Neural cell (in vitro differentiated cells): ENCODE results near the gene CPE. TPM values are rescaled to one million over a fixed set of nuclear protein-coding genes. Genes with fewer than 3 reads are reported as not detected.

Experiments
- H2AFZ ChIP-seq: fragments of 200-600, 300-800 bp; sonication (generic), shearing (Covaris generic); 2 replicates; pipeline ENCODE4 v1.6.0; 2014; ENCODE audit warnings: low read depth, mild to moderate bottlenecking, antibody characterized with exemption, low read length, moderate library complexity
- H3F3A ChIP-seq: fragments of 200-600 bp; shearing (Covaris generic); 2 replicates; pipeline ENCODE4 v1.6.1; 2016; ENCODE audit warnings: mild to moderate bottlenecking, moderate library complexity, mixed read lengths, antibody characterized with exemption, low read length; ENCODE audit not compliant: insufficient read depth, poor library complexity, severe bottlenecking
- H3K27ac ChIP-seq: fragments of 200-600, 300-800 bp; sonication (generic), shearing (Covaris generic); 2 replicates; pipeline ENCODE4 v1.5.1; 2014; ENCODE audit warnings: mild to moderate bottlenecking, low read length, moderate library complexity
- H3K27me3 ChIP-seq: fragments of 300-800, 200-600 bp; sonication (generic), shearing (Covaris generic); 2 replicates; pipeline ENCODE4 v1.6.0; 2014; ENCODE audit warnings: mild to moderate bottlenecking, low read depth, low read length, moderate library complexity; ENCODE audit not compliant: insufficient read depth
- H3K36me3 ChIP-seq: fragments of 300-800, 200-600 bp; sonication (generic), shearing (Covaris generic); 2 replicates; pipeline ENCODE4 v1.5.1; 2014; ENCODE audit warnings: mild to moderate bottlenecking, antibody characterized with exemption, low read length, moderate library complexity; ENCODE audit not compliant: insufficient read depth
- H3K4me2 ChIP-seq: fragments of 300-800, 200-600 bp; sonication (generic), shearing (Covaris generic); 2 replicates; pipeline ENCODE4 v1.6.0; 2014; ENCODE audit warnings: mild to moderate bottlenecking, low read length
- H3K4me3 ChIP-seq: fragments of 300-800, 200-600 bp; sonication (generic), shearing (Covaris generic); 2 replicates; pipeline ENCODE4 v1.5.1; 2014; ENCODE audit warnings: mild to moderate bottlenecking, low read length, moderate library complexity
- H3K79me2 ChIP-seq: fragments of 200-600 bp; shearing (Covaris generic); replicated peaks from 2 replicates; pipeline ENCODE4 v1.6.0; 2014; ENCODE audit warnings: mild to moderate bottlenecking, low read length, moderate library complexity; ENCODE audit not compliant: insufficient read depth
- H3K9ac ChIP-seq: fragments of 300-800, 200-600 bp; sonication (generic), shearing (Covaris generic); 2 replicates; pipeline ENCODE4 v1.6.1; 2016; ENCODE audit warnings: mild to moderate bottlenecking, low read length, mixed read lengths
- H3K9me2 ChIP-seq: fragments of 200-600 bp; shearing (Covaris generic); 2 replicates; pipeline ENCODE4 v1.6.1; 2016; ENCODE audit warnings: mild to moderate bottlenecking, low read length, mixed read lengths; ENCODE audit not compliant: insufficient read depth
- H3K9me3 ChIP-seq: fragments of 200-600, 300-800 bp; sonication (generic), shearing (Covaris generic); 2 replicates; pipeline ENCODE4 v1.6.1; 2016; ENCODE audit warnings: mild to moderate bottlenecking, mixed run types, low read length, moderate library complexity, mixed read lengths
- H4K20me1 ChIP-seq: fragments of 200-600 bp; shearing (Covaris generic); 2 replicates; pipeline ENCODE4 v1.6.1; 2016; ENCODE audit warnings: mild to moderate bottlenecking, mixed run types; ENCODE audit not compliant: insufficient read depth
- EP300 ChIP-seq: fragments of 450-650 bp; conservative IDR thresholded peaks from 2 replicates; pipeline ENCODE4 v1.6.1; 2014; ENCODE audit warnings: antibody characterized with exemption, mild to moderate bottlenecking, moderate library complexity; ENCODE audit not compliant: poor library complexity, severe bottlenecking
- EZH2 ChIP-seq: fragments of 200-600, 300-800 bp; shearing (Covaris generic), sonication (generic); IDR thresholded peaks from 2 replicates; pipeline ENCODE4 v1.6.1; 2014; ENCODE audit warnings: antibody characterized with exemption, low read length, borderline replicate concordance, mild to moderate bottlenecking; ENCODE audit not compliant: insufficient read depth, poor library complexity, severe bottlenecking
- MXI1 ChIP-seq: fragments of 450-650 bp; conservative IDR thresholded peaks from 2 replicates; pipeline ENCODE4 v1.6.1; 2014; ENCODE audit warnings: antibody characterized with exemption, mild to moderate bottlenecking; ENCODE audit not compliant: poor library complexity, severe bottlenecking
- POLR2AphosphoS5 ChIP-seq: IDR thresholded peaks from 2 replicates; pipeline ENCODE4 v1.6.1; 2012
- SMC3 ChIP-seq: fragments of 450-650 bp; conservative IDR thresholded peaks from 2 replicates; pipeline ENCODE4 v1.6.1; 2014; ENCODE audit warnings: antibody characterized with exemption, mild to moderate bottlenecking, moderate library complexity; ENCODE audit not compliant: poor library complexity
- TAF1 ChIP-seq: IDR thresholded peaks from 2 replicates; pipeline ENCODE4 v1.6.1; 2012; ENCODE audit warnings: low read depth
- polyA plus RNA-seq: library from polyadenylated mRNA; depleted of rRNA; stranded (reverse); fragments of >200 nt; gene quantifications from 2 replicates; pipeline ENCODE4 v1.2.3, GENCODE V29; 2014
- TF ChIP-seq, protein P1 (sequence below): IDR thresholded peaks from 2 replicates; pipeline ENCODE4 v1.6.1; 2012; ENCODE audit warnings: borderline replicate concordance
- TF ChIP-seq, protein P2 (sequence below): fragments of 450-650 bp; IDR thresholded peaks from 2 replicates; pipeline ENCODE4 v1.5.1; 2014; ENCODE audit warnings: antibody characterized with exemption, mild to moderate bottlenecking, moderate library complexity; ENCODE audit not compliant: poor library complexity, severe bottlenecking

CPE gene
- polyA plus RNA-seq, 1 donor from 2014 or later: 678 TPM

DNA sequence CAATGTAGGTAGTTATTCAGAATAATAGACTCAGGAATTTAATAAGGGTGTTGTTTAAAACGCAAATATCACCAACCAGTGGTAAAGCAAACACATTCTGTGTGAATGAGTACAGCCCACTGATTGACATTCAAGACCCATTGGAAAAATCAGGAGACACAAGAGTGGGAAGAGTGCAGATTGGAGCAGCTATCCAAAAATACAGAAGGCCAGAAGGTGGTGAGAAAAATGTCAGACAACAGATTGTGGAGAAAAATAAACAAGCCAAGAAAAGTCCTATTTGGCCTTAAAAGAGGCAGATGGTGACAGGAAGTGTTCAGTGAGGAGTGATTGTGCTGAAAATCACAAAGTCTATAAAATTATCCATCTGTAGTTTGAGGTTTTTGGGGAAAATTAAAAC lies 39.3 kb downstream of the CPE start:
- Histone ChIP-seq H3K36me3 (peaks cover 2% of the 10 kb centered on the region), H3K27me3 (no peaks in the 10 kb centered on the region), H4K20me1 (no peaks in the 10 kb centered on the region), H2AFZ (no peak overlapping the region), H3K27ac (no peak overlapping the region), H3K9me2 (no peaks in the 10 kb centered on the region), H3K9ac (no peak overlapping the region), H3K4me2 (no peak overlapping the region), H3K79me2 (peaks cover 5% of the 10 kb centered on the region), H3F3A (no peaks in the 10 kb centered on the region), H3K4me3 (no peak overlapping the region), H3K9me3 (no peaks in the 10 kb centered on the region)
- TF ChIP-seq SMC3 (no peak), EZH2 (no peak), POLR2AphosphoS5 (no peak), EP300 (no peak), MXI1 (no peak), TAF1 (no peak)
- TF ChIP-seq, protein P1, sequence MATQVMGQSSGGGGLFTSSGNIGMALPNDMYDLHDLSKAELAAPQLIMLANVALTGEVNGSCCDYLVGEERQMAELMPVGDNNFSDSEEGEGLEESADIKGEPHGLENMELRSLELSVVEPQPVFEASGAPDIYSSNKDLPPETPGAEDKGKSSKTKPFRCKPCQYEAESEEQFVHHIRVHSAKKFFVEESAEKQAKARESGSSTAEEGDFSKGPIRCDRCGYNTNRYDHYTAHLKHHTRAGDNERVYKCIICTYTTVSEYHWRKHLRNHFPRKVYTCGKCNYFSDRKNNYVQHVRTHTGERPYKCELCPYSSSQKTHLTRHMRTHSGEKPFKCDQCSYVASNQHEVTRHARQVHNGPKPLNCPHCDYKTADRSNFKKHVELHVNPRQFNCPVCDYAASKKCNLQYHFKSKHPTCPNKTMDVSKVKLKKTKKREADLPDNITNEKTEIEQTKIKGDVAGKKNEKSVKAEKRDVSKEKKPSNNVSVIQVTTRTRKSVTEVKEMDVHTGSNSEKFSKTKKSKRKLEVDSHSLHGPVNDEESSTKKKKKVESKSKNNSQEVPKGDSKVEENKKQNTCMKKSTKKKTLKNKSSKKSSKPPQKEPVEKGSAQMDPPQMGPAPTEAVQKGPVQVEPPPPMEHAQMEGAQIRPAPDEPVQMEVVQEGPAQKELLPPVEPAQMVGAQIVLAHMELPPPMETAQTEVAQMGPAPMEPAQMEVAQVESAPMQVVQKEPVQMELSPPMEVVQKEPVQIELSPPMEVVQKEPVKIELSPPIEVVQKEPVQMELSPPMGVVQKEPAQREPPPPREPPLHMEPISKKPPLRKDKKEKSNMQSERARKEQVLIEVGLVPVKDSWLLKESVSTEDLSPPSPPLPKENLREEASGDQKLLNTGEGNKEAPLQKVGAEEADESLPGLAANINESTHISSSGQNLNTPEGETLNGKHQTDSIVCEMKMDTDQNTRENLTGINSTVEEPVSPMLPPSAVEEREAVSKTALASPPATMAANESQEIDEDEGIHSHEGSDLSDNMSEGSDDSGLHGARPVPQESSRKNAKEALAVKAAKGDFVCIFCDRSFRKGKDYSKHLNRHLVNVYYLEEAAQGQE: no peak
- TF ChIP-seq, protein P2, sequence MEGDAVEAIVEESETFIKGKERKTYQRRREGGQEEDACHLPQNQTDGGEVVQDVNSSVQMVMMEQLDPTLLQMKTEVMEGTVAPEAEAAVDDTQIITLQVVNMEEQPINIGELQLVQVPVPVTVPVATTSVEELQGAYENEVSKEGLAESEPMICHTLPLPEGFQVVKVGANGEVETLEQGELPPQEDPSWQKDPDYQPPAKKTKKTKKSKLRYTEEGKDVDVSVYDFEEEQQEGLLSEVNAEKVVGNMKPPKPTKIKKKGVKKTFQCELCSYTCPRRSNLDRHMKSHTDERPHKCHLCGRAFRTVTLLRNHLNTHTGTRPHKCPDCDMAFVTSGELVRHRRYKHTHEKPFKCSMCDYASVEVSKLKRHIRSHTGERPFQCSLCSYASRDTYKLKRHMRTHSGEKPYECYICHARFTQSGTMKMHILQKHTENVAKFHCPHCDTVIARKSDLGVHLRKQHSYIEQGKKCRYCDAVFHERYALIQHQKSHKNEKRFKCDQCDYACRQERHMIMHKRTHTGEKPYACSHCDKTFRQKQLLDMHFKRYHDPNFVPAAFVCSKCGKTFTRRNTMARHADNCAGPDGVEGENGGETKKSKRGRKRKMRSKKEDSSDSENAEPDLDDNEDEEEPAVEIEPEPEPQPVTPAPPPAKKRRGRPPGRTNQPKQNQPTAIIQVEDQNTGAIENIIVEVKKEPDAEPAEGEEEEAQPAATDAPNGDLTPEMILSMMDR: no peak

DNA sequence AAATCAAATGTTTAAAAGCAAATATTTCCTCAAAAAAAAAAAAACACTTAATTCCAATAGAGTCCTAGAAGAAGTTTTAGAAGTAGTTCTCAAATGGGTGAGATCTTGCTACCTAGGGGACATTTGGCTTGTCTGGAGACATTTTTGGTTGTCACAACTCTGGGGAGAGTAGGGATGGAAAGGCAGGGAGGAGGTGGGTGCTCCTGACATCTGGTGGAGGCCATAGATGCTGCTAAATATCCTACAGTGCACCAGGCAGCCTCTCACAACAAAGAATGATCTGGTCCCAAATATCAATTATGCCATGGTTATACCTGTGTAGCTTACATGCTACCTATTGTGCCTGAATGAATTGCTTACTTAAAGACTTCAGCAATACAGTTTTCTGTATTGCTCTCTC lies 46.8 kb downstream of the CPE start:
- Histone ChIP-seq H3K4me2 (no peak overlapping the region), H3K4me3 (no peak overlapping the region), H2AFZ (no peak overlapping the region), H3K27ac (no peak overlapping the region), H3F3A (no peaks in the 10 kb centered on the region), H3K9ac (no peak overlapping the region), H3K9me3 (no peaks in the 10 kb centered on the region), H3K36me3 (no peaks in the 10 kb centered on the region), H3K9me2 (no peaks in the 10 kb centered on the region), H4K20me1 (no peaks in the 10 kb centered on the region), H3K27me3 (no peaks in the 10 kb centered on the region), H3K79me2 (peaks cover 9% of the 10 kb centered on the region)
- TF ChIP-seq MXI1 (no peak), SMC3 (peak; percentile 17)
- TF ChIP-seq, protein P1: no peak
- TF ChIP-seq, protein P2: peak; percentile 12
